Uterus (tissue), 4 donors: ENCODE measurements around the gene BCAS3. TPM values are rescaled to one million over a fixed set of nuclear protein-coding genes. Genes with fewer than 3 reads are reported as not detected.
A peak's percentile ranks its signal among the peaks of the same experiment; 100 is the strongest.

ENCODE experiments used
- DNase-seq, 2 donors: peaks; one replicate each; pipeline ENCODE4 v3.0.0-alpha.2; 2019 to 2020
- H3K27ac ChIP-seq, 2 donors: fragments of 200-600 bp; sonication (generic); 1 replicate in 1 of 2; 2 replicates in 1 of 2; pipeline ENCODE4 v1.5.1; 2016 to 2018
- H3K27me3 ChIP-seq, 2 donors: fragments of 200-600 bp; sonication (generic); one replicate each; pipeline ENCODE4 v1.5.1; 2018 to 2019; ENCODE audit warnings: control low read depth in 1 of 2
- H3K36me3 ChIP-seq, 2 donors: fragments of 200-600 bp; sonication (generic); one replicate each; pipeline ENCODE4 v1.5.1; 2019; ENCODE audit warnings: control low read depth in 1 of 2
- H3K4me1 ChIP-seq, 2 donors: fragments of 200-600 bp; sonication (generic); one replicate each; pipeline ENCODE4 v1.5.1; 2018 to 2019; ENCODE audit warnings: control low read depth in 1 of 2
- H3K4me3 ChIP-seq, 2 donors: fragments of 200-600 bp; sonication (generic); 1 replicate in 1 of 2; 2 replicates in 1 of 2; pipeline ENCODE4 v1.5.1; 2018 to 2019; ENCODE audit warnings: mild to moderate bottlenecking in 1 of 2
- H3K9me3 ChIP-seq, 2 donors: fragments of 200-600 bp; sonication (generic); one replicate each; pipeline ENCODE4 v1.5.1; 2019; ENCODE audit warnings: control low read depth in 1 of 2
- CTCF ChIP-seq, 4 experiments: fragments of 200-600 bp in 2 of 4; fragments of 450-650 bp in 2 of 4; sonication (generic) in 2 of 4; IDR thresholded peaks; one replicate each; pipeline ENCODE4 v1.5.1; 2016 to 2019; ENCODE audit warnings: antibody characterized with exemption in 4 of 4, mild to moderate bottlenecking in 2 of 4, moderate library complexity in 1 of 4
- POLR2A ChIP-seq, 2 donors: fragments of 450-650 bp; IDR thresholded peaks; one replicate each; pipeline ENCODE4 v1.6.1; 2016; ENCODE audit warnings: antibody characterized with exemption in 2 of 2, mild to moderate bottlenecking in 1 of 2, moderate library complexity in 1 of 2
- intact Hi-C: fragments of 100-400 bp; cut with DNase I; formaldehyde crosslinking; loops from one replicate; pipeline ENCODE4 v1.15.1; 2023; ENCODE audit warnings: low total_unique reads
- total RNA-seq, 4 donors: library from RNA; depleted of rRNA in 3 of 4; stranded (reverse); fragments of >200 nt in 3 of 4; gene quantifications; one replicate each; pipeline versions ENCODE4 v1.1.0 to v1.2.4, GENCODE V29; 2014 to 2023
- donor health status: DM: yes; HTN: yes; CAD: no.

BCAS3 gene
- total RNA-seq, 4 donors from 2014 or later = 42.6 to 147 (median 83.7) TPM

DNA sequence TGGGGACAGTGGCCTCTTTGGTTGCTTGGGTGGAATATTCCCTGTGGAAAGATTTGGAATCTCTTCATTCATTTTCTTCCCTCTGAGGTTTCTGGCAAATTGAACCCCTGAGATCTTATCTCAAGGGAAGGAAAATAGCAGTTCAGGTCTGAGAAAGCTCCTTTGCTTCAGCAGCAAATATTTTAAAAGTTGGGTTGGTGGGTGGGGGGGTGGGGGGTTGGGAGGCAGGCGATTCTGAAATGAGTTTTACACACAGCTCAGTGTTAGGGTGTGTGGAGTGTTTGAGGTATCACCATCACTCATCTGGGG, 728.8 kb downstream of the BCAS3 start:
- Histone ChIP-seq H3K36me3 (no peaks in the 10 kb centered on the region), H3K27ac (peak overlapping the region; percentile 83 to 91), H3K9me3 (no peaks in the 10 kb centered on the region), H3K4me3 (no peak overlapping the region), H3K27me3 (peaks cover 0 to 7% of the 10 kb centered on the region in 2 donors), H3K4me1 (no peaks in the 10 kb centered on the region)
- intact Hi-C loops = no loop called here
- TF ChIP-seq POLR2A (IDR thresholded peaks at IDR 0.05) (no peak), CTCF (IDR thresholded peaks at IDR 0.05) (no peak)
- no peak for DNase-seq

DNA sequence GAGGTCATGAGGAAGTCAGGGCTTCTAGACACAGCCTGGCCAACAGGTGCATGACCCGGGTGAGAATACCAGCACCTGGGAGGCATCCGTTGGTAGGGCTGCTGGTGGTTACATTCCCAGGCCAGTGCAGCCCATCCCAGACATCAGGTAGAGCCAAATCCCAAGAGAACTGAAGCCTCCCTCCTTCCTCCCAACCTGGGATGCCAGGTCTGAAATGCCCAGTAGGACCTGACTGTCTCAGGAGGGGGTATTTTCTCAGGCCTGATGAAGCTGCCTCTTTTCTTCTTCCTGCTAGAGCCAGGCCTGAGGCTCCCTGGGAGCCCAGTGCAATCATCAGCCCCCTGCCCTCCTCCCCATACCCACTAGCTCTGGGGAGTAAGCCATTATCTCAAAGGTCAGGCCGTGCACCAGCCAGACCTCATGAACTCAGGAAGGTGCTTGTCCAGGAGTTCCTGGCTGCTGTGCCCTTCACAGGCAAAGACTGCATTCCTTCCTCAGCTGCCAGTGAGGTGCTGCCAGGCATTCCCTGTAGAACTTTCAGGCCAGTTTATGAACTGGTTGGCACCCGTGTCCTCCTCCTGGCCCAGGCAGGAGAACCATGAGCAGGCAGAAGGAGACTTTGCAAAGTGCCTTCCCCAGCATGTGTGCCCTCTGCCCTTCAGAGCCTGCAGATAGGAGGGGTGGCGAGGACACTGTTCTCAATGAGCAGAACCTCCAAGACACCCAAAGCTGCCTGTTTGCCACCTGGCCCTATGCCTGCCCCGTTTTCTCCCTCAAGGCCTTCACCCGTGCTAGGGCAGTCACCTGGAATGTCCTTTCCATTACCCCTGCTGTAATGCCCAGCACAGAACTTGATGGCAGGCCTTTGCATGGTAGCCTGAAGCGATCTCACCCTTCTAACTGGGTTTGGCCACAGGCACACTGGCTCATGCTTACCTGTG, 729.6 kb downstream of the BCAS3 start:
- Histone ChIP-seq H3K4me1 (no peaks in the 10 kb centered on the region), H3K36me3 (no peaks in the 10 kb centered on the region), H3K4me3 (no peak overlapping the region), H3K27me3 (peaks cover 0 to 7% of the 10 kb centered on the region in 2 donors), H3K9me3 (no peaks in the 10 kb centered on the region), H3K27ac (peak overlapping the region; percentile 18 to 91)
- no peak for TF ChIP-seq POLR2A (IDR thresholded peaks at IDR 0.05)
- TF ChIP-seq CTCF (IDR thresholded peaks at IDR 0.05) = no peak
- no peak for DNase-seq
- intact Hi-C loops = no loop called here

DNA sequence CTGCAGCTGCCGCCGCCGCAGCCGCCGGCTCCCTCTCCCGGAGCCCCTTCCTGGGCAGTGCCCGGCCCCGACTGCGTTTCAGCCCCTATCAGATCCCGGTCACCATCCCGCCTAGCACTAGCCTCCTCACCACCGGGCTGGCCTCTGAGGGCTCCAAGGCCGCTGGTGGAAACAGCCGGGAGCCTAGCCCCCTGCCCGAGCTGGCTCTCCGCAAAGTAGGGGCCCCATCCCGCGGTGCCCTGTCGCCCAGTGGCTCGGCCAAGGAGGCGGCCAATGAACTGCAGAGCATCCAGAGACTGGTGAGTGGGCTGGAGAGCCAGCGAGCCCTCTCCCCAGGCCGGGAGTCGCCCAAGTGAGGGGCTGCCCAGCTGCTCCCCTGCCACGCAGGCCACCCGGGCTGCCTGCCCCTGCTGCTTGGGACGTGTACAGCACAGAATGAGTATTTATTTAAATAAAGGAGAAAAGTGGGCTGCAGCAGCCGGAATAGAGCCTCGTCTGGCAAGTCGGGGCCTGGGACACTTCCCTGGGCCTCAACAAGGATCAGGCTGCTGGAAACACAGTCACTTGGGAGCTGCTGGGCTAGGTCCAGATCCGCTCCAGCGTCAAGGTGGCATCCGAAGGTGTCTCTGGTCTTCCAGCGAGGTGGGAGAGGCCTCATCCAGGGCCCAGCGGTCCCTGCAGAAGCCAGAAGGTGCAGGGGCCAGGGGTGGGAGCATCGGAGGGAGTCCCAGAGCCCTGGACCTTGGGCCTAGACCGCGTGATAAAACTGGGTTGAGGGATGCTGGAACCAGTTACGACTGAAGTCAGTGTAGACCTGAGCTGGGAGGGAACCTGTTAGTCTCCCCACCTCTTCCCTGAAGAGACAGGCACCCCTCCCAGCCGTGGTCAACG, 730.7 kb downstream of the BCAS3 start:
- Histone ChIP-seq H3K4me3 (no peak overlapping the region), H3K9me3 (no peaks in the 10 kb centered on the region), H3K27me3 (peaks cover 0 to 1% of the 10 kb centered on the region in 2 donors), H3K27ac (peak overlapping the region; percentile 87 to 91), H3K4me1 (no peaks in the 10 kb centered on the region), H3K36me3 (no peaks in the 10 kb centered on the region)
- DNase-seq = no peak
- TF ChIP-seq CTCF (IDR thresholded peaks at IDR 0.05) (no peak), POLR2A (IDR thresholded peaks at IDR 0.05) (no peak)
- intact Hi-C loops = no loop called here

GRCh38 chr17:61409301-61410112, 731.9 kb downstream of the BCAS3 start:
- TF ChIP-seq CTCF (IDR thresholded peaks at IDR 0.05) (peak; percentile 18 to 83 (median 62)), POLR2A (IDR thresholded peaks at IDR 0.05) (peak in 1 of 2 donors; percentile 24)
- intact Hi-C loops = no loop called here
- H3K36me3 ChIP-seq = no peaks in the 10 kb centered on the region
- peak overlapping the region; percentile 33 to 46 for H3K4me3 ChIP-seq
- H3K27ac ChIP-seq = peak overlapping the region; percentile 87 to 91
- no peaks in the 10 kb centered on the region for H3K9me3 ChIP-seq
- no peaks in the 10 kb centered on the region for H3K27me3 ChIP-seq
- H3K4me1 ChIP-seq = no peaks in the 10 kb centered on the region
- peak; percentile 61 to 78 for DNase-seq
